Nephron (organoid): ENCODE results near the gene PIM3.

Experiments
- H3K27ac Mint-ChIP-seq, 3 experiments: 2 replicates each; pipeline ENCODE4 v1.8.0; 2020; ENCODE audit warnings: mixed read lengths in 3 of 3, mild to moderate bottlenecking in 2 of 3, moderate library complexity in 1 of 3
- H3K27me3 Mint-ChIP-seq: 2 replicates; pipeline ENCODE4 v1.8.0; 2021; ENCODE audit warnings: low read depth, mild to moderate bottlenecking, moderate library complexity, mixed read lengths
- H3K36me3 Mint-ChIP-seq: 2 replicates; pipeline ENCODE4 v1.8.0; 2020; ENCODE audit warnings: low read depth, mixed read lengths
- H3K4me1 Mint-ChIP-seq: 2 replicates; pipeline ENCODE4 v1.8.0; 2020; ENCODE audit warnings: mixed read lengths
- H3K4me3 Mint-ChIP-seq, 3 experiments: 2 replicates each; pipeline ENCODE4 v1.8.0; 2020; ENCODE audit warnings: mild to moderate bottlenecking in 3 of 3, mixed read lengths in 3 of 3, moderate library complexity in 2 of 3
- H3K9me3 Mint-ChIP-seq: 2 replicates; pipeline ENCODE4 v1.8.0; 2020; ENCODE audit warnings: mixed read lengths
- CTCF ChIP-seq, 3 experiments: fragments of 200-600 bp; sonication (generic); IDR thresholded peaks; one replicate each; pipeline ENCODE4 v1.5.0; 2021; ENCODE audit warnings: antibody characterized with exemption in 3 of 3; ENCODE audit not compliant: unreplicated experiment in 3 of 3

The PIM3 gene

GRCh38 chr22:49962751-49963646, 2.4 kb downstream of the PIM3 start:
- Mint-ChIP-seq H3K9me3 (no peaks in the 10 kb centered on the region), H3K36me3 (peaks cover 6% of the 10 kb centered on the region), H3K4me3 (peak overlapping the region; percentile 78 to 88 (median 85)), H3K27me3 (no peaks in the 10 kb centered on the region), H3K27ac (peak overlapping the region; percentile 45 to 83 (median 73)), H3K4me1 (peaks cover 6% of the 10 kb centered on the region)
- TF ChIP-seq CTCF (IDR thresholded peaks at IDR 0.05; ENCODE audit: unreplicated experiment in 3 of 3), result no peak

GRCh38 chr22:49963647-49964026, 3.1 kb downstream of the PIM3 start:
- TF ChIP-seq CTCF (IDR thresholded peaks at IDR 0.05; ENCODE audit: unreplicated experiment in 3 of 3), result no peak
- H3K36me3 Mint-ChIP-seq, result peaks cover 6% of the 10 kb centered on the region
- H3K4me1 Mint-ChIP-seq, result peaks cover 6% of the 10 kb centered on the region
- peak overlapping the region; percentile 44 to 61 (median 45) for H3K27ac Mint-ChIP-seq
- no peaks in the 10 kb centered on the region for H3K27me3 Mint-ChIP-seq
- H3K9me3 Mint-ChIP-seq, result no peaks in the 10 kb centered on the region
- peak overlapping the region; percentile 71 to 88 (median 78) for H3K4me3 Mint-ChIP-seq

GRCh38 chr22:49964136-49965090, 3.8 kb downstream of the PIM3 start:
- TF ChIP-seq CTCF (IDR thresholded peaks at IDR 0.05; ENCODE audit: unreplicated experiment in 3 of 3), result no peak
- Mint-ChIP-seq H3K27me3 (no peaks in the 10 kb centered on the region), H3K4me1 (peaks cover 6% of the 10 kb centered on the region), H3K9me3 (no peaks in the 10 kb centered on the region), H3K4me3 (peak overlapping the region; percentile 71 to 88 (median 78)), H3K36me3 (peaks cover 6% of the 10 kb centered on the region), H3K27ac (no peak overlapping the region)

- Mint-ChIP-seq H3K9me3 (no peaks in the 10 kb centered on the region), H3K27ac (no peak overlapping the region), H3K27me3 (peaks cover 2% of the 10 kb centered on the region), H3K36me3 (peaks cover 6% of the 10 kb centered on the region), H3K4me3 (no peak overlapping the region), H3K4me1 (peaks cover 7% of the 10 kb centered on the region)
- no peak for TF ChIP-seq CTCF (IDR thresholded peaks at IDR 0.05; ENCODE audit: unreplicated experiment in 3 of 3)
These were observed 4.8 kb downstream of the PIM3 start for GRCh38 chr22:49965091-49966040.

- Mint-ChIP-seq H3K4me3 (no peak overlapping the region), H3K27me3 (peaks cover 8% of the 10 kb centered on the region), H3K4me1 (peaks cover 11% of the 10 kb centered on the region), H3K27ac (no peak overlapping the region), H3K36me3 (peaks cover 6% of the 10 kb centered on the region), H3K9me3 (no peaks in the 10 kb centered on the region)
- no peak for TF ChIP-seq CTCF (IDR thresholded peaks at IDR 0.05; ENCODE audit: unreplicated experiment in 3 of 3)
These were observed 5.6 kb downstream of the PIM3 start for GRCh38 chr22:49966041-49966773.
